Measurements from ENCODE around the gene OR4C16. TPM values are rescaled to one million over a fixed set of nuclear protein-coding genes. Genes with fewer than 3 reads are reported as not detected.

The OR4C16 gene, protein sequence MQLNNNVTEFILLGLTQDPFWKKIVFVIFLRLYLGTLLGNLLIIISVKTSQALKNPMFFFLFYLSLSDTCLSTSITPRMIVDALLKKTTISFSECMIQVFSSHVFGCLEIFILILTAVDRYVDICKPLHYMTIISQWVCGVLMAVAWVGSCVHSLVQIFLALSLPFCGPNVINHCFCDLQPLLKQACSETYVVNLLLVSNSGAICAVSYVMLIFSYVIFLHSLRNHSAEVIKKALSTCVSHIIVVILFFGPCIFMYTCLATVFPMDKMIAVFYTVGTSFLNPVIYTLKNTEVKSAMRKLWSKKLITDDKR
- total RNA-seq, result not detected in 2 replicates

DNA sequence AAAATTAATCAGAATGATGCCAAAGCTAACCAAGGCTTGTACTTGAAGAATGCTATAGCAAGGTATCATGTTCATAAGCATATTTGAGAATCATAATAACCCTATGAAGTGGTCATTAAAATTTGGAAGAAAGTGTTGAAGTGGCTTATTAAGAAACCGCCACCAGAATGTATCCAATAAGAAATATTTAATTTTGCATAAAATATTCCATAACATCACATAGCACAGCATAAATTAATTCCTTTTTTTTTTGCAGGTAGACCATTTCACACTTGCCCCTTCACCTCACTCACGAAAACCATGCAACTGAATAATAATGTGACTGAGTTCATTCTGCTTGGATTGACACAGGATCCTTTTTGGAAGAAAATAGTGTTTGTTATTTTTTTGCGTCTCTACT, at the start of gene OR4C16:
Gene OR4C16 (plus strand): TSS at position 301 of the 400 bp plus-strand sequence. CDS start 0 bp downstream, at position 301.

GRCh38 chr11:55554169-55554568, 17.8 kb upstream of the OR4C16 start, which contains the start of gene OR4C15:
TSS of gene OR4C15 (plus strand) at chr11:55554469. CDS start at chr11:55554469, 0 bp downstream.

GRCh38 chr11:55607545-55607944, 35.6 kb downstream of the OR4C16 start, which contains the start of gene OR4C11:
TSS of gene OR4C11 (minus strand) at chr11:55607645. CDS start at chr11:55604373, 3,272 bp downstream.

Other genes with a start within 250 kb of the OR4C16 start
- not detected in 2 replicates for gene OR4A16, start 228.9 kb upstream of the OR4C16 start, total RNA-seq
- gene OR4A15, start 204.2 kb upstream of the OR4C16 start, total RNA-seq, result not detected in 2 replicates
- not detected in 2 replicates for gene OR4C15, start 17.7 kb upstream of the OR4C16 start, total RNA-seq
- not detected in 2 replicates for gene OR4C11, start 35.5 kb downstream of the OR4C16 start, total RNA-seq
- not detected in 2 replicates for gene OR4P4, start 63.0 kb downstream of the OR4C16 start, total RNA-seq
- gene OR4S2, start 76.2 kb downstream of the OR4C16 start, total RNA-seq, result not detected in 2 replicates
- not detected in 2 replicates for gene OR4C6, start 90.1 kb downstream of the OR4C16 start, total RNA-seq
- not detected in 2 replicates for gene OR5D13, start 201.3 kb downstream of the OR4C16 start, total RNA-seq
- not detected in 2 replicates for gene OR5D14, start 223.4 kb downstream of the OR4C16 start, total RNA-seq
- not detected in 2 replicates for gene OR5L1, start 239.2 kb downstream of the OR4C16 start, total RNA-seq
- not detected in 2 replicates for gene OR5D18, start 247.5 kb downstream of the OR4C16 start, total RNA-seq

Data from endothelial cell of coronary artery (primary cell).